K562 (cell line): ENCODE measurements around the gene EME2. TPM values are rescaled to one million over a fixed set of nuclear protein-coding genes. Genes with fewer than 3 reads are reported as not detected.
A peak's percentile ranks its signal among the peaks of the same experiment; 100 is the strongest.

Experiments
- ATAC-seq: fragments of 200-7000 bp; cut with Tn5 transposase; 3 replicates; pipeline ENCODE4 v1.9.1; 2020; ENCODE audit warnings: moderate library complexity
- BruUV-seq: library from RNA; stranded (reverse); fragments of 400-500 nt; replicated peaks from 2 replicates; lab custom pipeline; 2021; lab: Mats Ljungman, UMichigan
- CTCF ChIA-PET: fragments of 300-600 bp; formaldehyde crosslinking; extraction: SDS; loops from one replicate; lab custom pipeline; 2021; ENCODE audit warnings: low intra/inter-chr PET ratio; lab: Yijun Ruan, JAX
- POLR2A ChIA-PET: fragments of 300-600, 350-650 bp; sonication (Branson Sonifier 250); formaldehyde crosslinking; extraction: SDS; loops from one replicate; lab custom pipeline; 2021; ENCODE audit warnings: antibody characterized with exemption, inconsistent platforms; lab: Yijun Ruan, JAX
- DNase-seq, 4 experiments: peaks; one replicate each; pipeline versions ENCODE4 v3.0.0 to v3.0.0-alpha.2; 2011 to 2018; ENCODE audit warnings: low spot score in 3 of 4, mixed read lengths in 3 of 4; ENCODE audit errors: extremely low read depth in 1 of 4
- FAIRE-seq: peaks from 2 replicates; lab custom pipeline; 2011; peaks lifted over from hg19 to GRCh38; lab: Jason Lieb, UNC
- H2AFZ ChIP-seq: 2 replicates; pipeline ENCODE4 v1.6.0; 2011; ENCODE audit warnings: low read depth, low read length, control low read depth, inconsistent platforms
- H3K27ac ChIP-seq: fragments of 200-600 bp; 3 replicates; pipeline ENCODE4 v1.8.0; 2011; ENCODE audit warnings: low read depth, mild to moderate bottlenecking, control low read depth, inconsistent platforms, low read length, moderate library complexity, mixed read lengths; ENCODE audit errors: extremely low read depth
- H3K27me3 ChIP-seq, 2 experiments: fragments of 300-600 bp in 1 of 2; 2 replicates in 1 of 2; 3 replicates in 1 of 2; pipeline versions ENCODE4 v1.6.0 to v1.8.0; 2011; ENCODE audit warnings: inconsistent platforms in 2 of 2, low read length in 2 of 2, mild to moderate bottlenecking in 1 of 2, mixed read lengths in 1 of 2, moderate library complexity in 1 of 2; ENCODE audit not compliant: control insufficient read depth in 2 of 2, insufficient read depth in 2 of 2
- H3K36me3 ChIP-seq: fragments of 300-600 bp; 3 replicates; pipeline ENCODE4 v1.8.0; 2011; ENCODE audit warnings: mild to moderate bottlenecking, low read length, inconsistent platforms; ENCODE audit not compliant: control insufficient read depth, insufficient read depth
- H3K4me1 ChIP-seq, 2 experiments: fragments of 200-600 bp in 1 of 2; replicated peaks in 1 of 2; 2 replicates in 1 of 2; 3 replicates in 1 of 2; pipeline versions ENCODE4 v1.5.1 to v1.8.0; 2011; ENCODE audit warnings: inconsistent platforms in 2 of 2, low read length in 2 of 2, mild to moderate bottlenecking in 1 of 2, mixed read lengths in 1 of 2, moderate library complexity in 1 of 2; ENCODE audit not compliant: control insufficient read depth in 2 of 2, insufficient read depth in 2 of 2
- H3K4me2 ChIP-seq: 2 replicates; pipeline ENCODE4 v1.6.1; 2011; ENCODE audit warnings: low read length, control low read depth, inconsistent platforms, mixed read lengths; ENCODE audit not compliant: insufficient read depth
- H3K4me3 ChIP-seq: fragments of 200-600 bp; sonication (generic), shearing (Covaris generic); 2 replicates; pipeline ENCODE4 v1.5.1; 2016; ENCODE audit warnings: control low read depth, inconsistent platforms
- H3K79me2 ChIP-seq: fragments of 200-600 bp; 3 replicates; pipeline ENCODE4 v1.8.0; 2011; ENCODE audit warnings: low read length, inconsistent platforms; ENCODE audit not compliant: control insufficient read depth, insufficient read depth
- H3K9ac ChIP-seq, 2 experiments: 2 replicates each; pipeline versions ENCODE4 v1.6.0 to v1.6.1; 2011; ENCODE audit warnings: low read depth in 2 of 2, low read length in 2 of 2, control low read depth in 1 of 2, inconsistent platforms in 1 of 2, mild to moderate bottlenecking in 1 of 2, mixed read lengths in 1 of 2; ENCODE audit not compliant: insufficient read depth in 1 of 2
- H3K9me1 ChIP-seq: one replicate; pipeline ENCODE4 v1.6.0; 2011; ENCODE audit warnings: inconsistent platforms, mild to moderate bottlenecking, low read length, moderate library complexity; ENCODE audit not compliant: control insufficient read depth, insufficient read depth
- H3K9me3 ChIP-seq: replicated peaks from 2 replicates; pipeline ENCODE4 v1.5.1; 2011; ENCODE audit warnings: low read depth, low read length, inconsistent platforms; ENCODE audit not compliant: control insufficient read depth, insufficient read depth
- H4K20me1 ChIP-seq: replicated peaks from 2 replicates; pipeline ENCODE4 v1.6.1; 2011; ENCODE audit warnings: low read length, inconsistent platforms, mixed read lengths; ENCODE audit not compliant: control insufficient read depth, insufficient read depth
- CBX3 ChIP-seq, 2 experiments: IDR thresholded peaks; 1 replicate in 1 of 2; 2 replicates in 1 of 2; pipeline ENCODE4 v1.6.1; 2012; ENCODE audit warnings: inconsistent platforms in 2 of 2, low read length in 2 of 2, borderline replicate concordance in 1 of 2, control low read depth in 1 of 2
- EP300 ChIP-seq: IDR thresholded peaks from 2 replicates; pipeline ENCODE4 v1.6.1; 2012; ENCODE audit warnings: low read length, improper control_type of control experiment
- KDM5B ChIP-seq: fragments of 200-600 bp; sonication (generic); IDR thresholded peaks from 2 replicates; pipeline ENCODE4 v1.6.1; 2012; ENCODE audit warnings: low read depth, mild to moderate bottlenecking, moderate library complexity, low read length, control low read depth, inconsistent platforms; ENCODE audit not compliant: insufficient replicate concordance
- RBM25 ChIP-seq: fragments of 200-400 bp; formaldehyde crosslinking; IDR thresholded peaks from 2 replicates; pipeline ENCODE4 v1.6.1; 2018; ENCODE audit warnings: low read length, low read depth, moderate library complexity; ENCODE audit not compliant: severe bottlenecking
- SMARCB1 ChIP-seq: IDR thresholded peaks from 2 replicates; pipeline ENCODE4 v1.6.1; 2011; ENCODE audit warnings: improper control_type of control experiment, low read depth; ENCODE audit not compliant: insufficient read length
- SMC3 ChIP-seq: conservative IDR thresholded peaks from 2 replicates; pipeline ENCODE4 v1.6.1; 2011; ENCODE audit warnings: low read depth, low read length, improper control_type of control experiment; ENCODE audit not compliant: insufficient read depth
- TEAD2 ChIP-seq: fragments of 450-650 bp; IDR thresholded peaks from 2 replicates; pipeline ENCODE4 v1.6.1; 2016; ENCODE audit warnings: missing genetic modification characterization, control low read depth, missing compliant biosample characterization
- ZKSCAN8 ChIP-seq: fragments of 200-800 bp; sonication (Bioruptor generic); IDR thresholded peaks from 2 replicates; pipeline ENCODE4 v1.6.1; 2016; ENCODE audit warnings: missing genetic modification characterization, missing compliant biosample characterization
- ZNF232 ChIP-seq: sonication (generic); formaldehyde crosslinking; IDR thresholded peaks from 2 replicates; pipeline ENCODE4 v1.8.0; 2022; ENCODE audit warnings: mild to moderate bottlenecking, missing genetic modification reagents
- WGBS: fragments of 100-300 bp; shearing (Covaris generic); methylation state at CpG from one replicate; pipeline ENCODE4 v1.1.6; 2016; ENCODE audit warnings: low coverage, mixed read lengths; ENCODE audit not compliant: insufficient coverage; ENCODE audit errors: missing lambda C conversion rate; 5-methylcytosine and 5-hydroxymethylcytosine counted together
- in situ Hi-C: fragments of 300-500 bp; cut with MboI; formaldehyde crosslinking; loops from 4 replicates; pipeline ENCODE4 v1.15.0; 2018; ENCODE audit warnings: inconsistent platforms, mixed read lengths
- intact Hi-C: fragments of 100-400 bp; cut with micrococcal nuclease; formaldehyde crosslinking; loops from 2 replicates; pipeline ENCODE4 v1.14.2; 2022
- polyA plus RNA-seq, 8 experiments: library from polyadenylated mRNA; depleted of rRNA in 4 of 8; stranded (reverse) in 5 of 8; unstranded in 3 of 8; fragments of >200 nt; fragmentation: Nextera tagmentation in 2 of 8; fragmentation: Illumina TruSeq in 1 of 8; extraction: Ambion mirVana in 2 of 8; extraction: Trizol in 1 of 8; gene quantifications; 2 replicates each; pipeline versions ENCODE4 v1.2.1 to v1.2.3, GENCODE V29; 2011 to 2014; ENCODE audit warnings: inconsistent platforms in 1 of 8, missing spikeins in 1 of 8
- total RNA-seq, 7 experiments: library from RNA; depleted of rRNA in 6 of 7; stranded (reverse); fragments of >200 nt in 6 of 7; fragmentation: Illumina TruSeq in 2 of 7; extraction: Trizol in 2 of 7; gene quantifications; 2 replicates each; pipeline versions ENCODE4 v1.2.1 to v1.2.3, GENCODE V29; 2011 to 2021; ENCODE audit warnings: low replicate concordance in 1 of 7
- TF ChIP-seq, protein P1 (sequence below): fragments of 450-650 bp; formaldehyde crosslinking; IDR thresholded peaks from 2 replicates; pipeline ENCODE4 v1.4.0; 2020; ENCODE audit warnings: mild to moderate bottlenecking, moderate library complexity
- TF ChIP-seq, protein P2 (sequence below), 2 experiments: fragments of 450-650 bp; formaldehyde crosslinking in 1 of 2; IDR thresholded peaks; 2 replicates each; pipeline versions ENCODE4 v1.4.0 to v1.6.1; 2014 to 2020; ENCODE audit warnings: mild to moderate bottlenecking in 2 of 2, borderline replicate concordance in 1 of 2, low read depth in 1 of 2

EME2 gene
- total and polyA plus RNA-seq, 9 of the 15 experiments (the other 6 are each of a cell fraction or from before 2014, with no cell fraction given): 0.35 to 19.9 (median 3.5) TPM

DNA sequence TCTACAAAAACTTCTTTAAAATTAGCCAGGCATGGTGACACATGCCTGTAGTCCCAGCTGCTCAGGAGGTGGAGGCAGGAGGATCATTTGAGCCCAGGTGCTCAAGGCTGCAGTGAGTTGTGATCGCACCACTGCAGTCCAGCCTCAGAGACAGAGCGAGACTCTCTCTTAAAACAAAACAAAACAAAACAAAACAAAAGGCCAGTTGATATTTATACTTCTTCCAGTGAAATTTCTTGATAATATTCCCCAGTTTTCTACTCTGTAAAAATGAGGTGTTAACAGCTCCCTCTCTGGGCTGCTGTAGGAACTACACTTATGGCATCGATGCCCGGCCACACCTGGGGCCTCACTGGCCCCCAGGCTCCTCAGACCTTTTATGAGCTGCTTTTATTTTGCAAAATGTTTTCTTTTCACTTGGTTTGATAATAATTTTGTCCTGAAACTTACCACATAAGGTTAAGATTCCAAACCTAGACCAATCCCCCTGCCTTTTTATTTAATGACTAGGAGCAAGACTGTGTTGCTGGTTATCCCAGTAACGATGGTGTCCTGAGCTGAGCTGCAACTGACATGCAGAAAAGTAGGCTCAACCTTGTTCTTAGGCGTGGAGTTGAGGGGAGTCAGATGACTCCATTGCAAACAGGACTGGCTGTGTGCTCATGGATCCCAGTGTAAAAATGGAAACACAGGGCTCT, 49.0 kb upstream of the EME2 start:
- FAIRE-seq (peak; percentile 65), DNase-seq (peak; percentile 55 to 69 (median 64)), ATAC-seq (peak; percentile 89)
- WGBS: 26% methylated on average over 6 of the region's 6 CpGs
- no peak overlapping the region for H3K4me3 ChIP-seq
- no peak overlapping the region for H2AFZ ChIP-seq
- no peak overlapping the region for H3K9ac ChIP-seq
- no peaks in the 10 kb centered on the region; the same call in 1 of the 2 replicates for H4K20me1 ChIP-seq
- H3K27me3 ChIP-seq: no peaks in the 10 kb centered on the region
- CTCF ChIA-PET: no interaction called here
- H3K4me2 ChIP-seq: no peak overlapping the region
- peaks cover 9 to 26% of the 10 kb centered on the region in 2 experiments; a peak in 3 of 5 replicates for H3K4me1 ChIP-seq
- POLR2A ChIA-PET: interaction anchor here (0.6 to 1.2 kb wide), 5 partner anchors 10 to 231 kb away, joined by 3 to 11 read pairs (median 4); partner anchors contain the start of gene TELO2
- H3K79me2 ChIP-seq: peaks cover 21% of the 10 kb centered on the region
- intact Hi-C loops: no loop called here
- no peak overlapping the region for H3K27ac ChIP-seq
- H3K36me3 ChIP-seq: peaks cover 27% of the 10 kb centered on the region; the same call in 2 of the 3 replicates
- in situ Hi-C loops: no loop called here
- no TSS peak for BruUV-seq
- no peaks in the 10 kb centered on the region for H3K9me1 ChIP-seq
- H3K9me3 ChIP-seq: no peaks in the 10 kb centered on the region
- TF ChIP-seq SMARCB1: no peak
- 0 out of 2 replicates have a peak, but pooled peaks have one; percentile 37 for TF ChIP-seq SMC3
- no peak for TF ChIP-seq EP300
- no peak for TF ChIP-seq ZKSCAN8 (CRISPR knock-in tag)
- TF ChIP-seq, protein P1, sequence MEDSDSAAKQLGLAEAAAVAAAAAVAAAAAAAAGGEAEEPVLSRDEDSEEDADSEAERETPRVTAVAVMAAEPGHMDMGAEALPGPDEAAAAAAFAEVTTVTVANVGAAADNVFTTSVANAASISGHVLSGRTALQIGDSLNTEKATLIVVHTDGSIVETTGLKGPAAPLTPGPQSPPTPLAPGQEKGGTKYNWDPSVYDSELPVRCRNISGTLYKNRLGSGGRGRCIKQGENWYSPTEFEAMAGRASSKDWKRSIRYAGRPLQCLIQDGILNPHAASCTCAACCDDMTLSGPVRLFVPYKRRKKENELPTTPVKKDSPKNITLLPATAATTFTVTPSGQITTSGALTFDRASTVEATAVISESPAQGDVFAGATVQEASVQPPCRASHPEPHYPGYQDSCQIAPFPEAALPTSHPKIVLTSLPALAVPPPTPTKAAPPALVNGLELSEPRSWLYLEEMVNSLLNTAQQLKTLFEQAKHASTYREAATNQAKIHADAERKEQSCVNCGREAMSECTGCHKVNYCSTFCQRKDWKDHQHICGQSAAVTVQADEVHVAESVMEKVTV (CRISPR knock-in tag): 0 out of 2 replicates have a peak, but pooled peaks have one; percentile 19
- no peak for TF ChIP-seq KDM5B
- TF ChIP-seq TEAD2 (tag): no peak
- no peak for TF ChIP-seq CBX3 (IDR thresholded peaks at IDR 0.05; ENCODE audit: borderline replicate concordance in 1 of 2, low read length in 2 of 2)
- TF ChIP-seq RBM25: no peak
- TF ChIP-seq ZNF232: no peak
- TF ChIP-seq, protein P2, sequence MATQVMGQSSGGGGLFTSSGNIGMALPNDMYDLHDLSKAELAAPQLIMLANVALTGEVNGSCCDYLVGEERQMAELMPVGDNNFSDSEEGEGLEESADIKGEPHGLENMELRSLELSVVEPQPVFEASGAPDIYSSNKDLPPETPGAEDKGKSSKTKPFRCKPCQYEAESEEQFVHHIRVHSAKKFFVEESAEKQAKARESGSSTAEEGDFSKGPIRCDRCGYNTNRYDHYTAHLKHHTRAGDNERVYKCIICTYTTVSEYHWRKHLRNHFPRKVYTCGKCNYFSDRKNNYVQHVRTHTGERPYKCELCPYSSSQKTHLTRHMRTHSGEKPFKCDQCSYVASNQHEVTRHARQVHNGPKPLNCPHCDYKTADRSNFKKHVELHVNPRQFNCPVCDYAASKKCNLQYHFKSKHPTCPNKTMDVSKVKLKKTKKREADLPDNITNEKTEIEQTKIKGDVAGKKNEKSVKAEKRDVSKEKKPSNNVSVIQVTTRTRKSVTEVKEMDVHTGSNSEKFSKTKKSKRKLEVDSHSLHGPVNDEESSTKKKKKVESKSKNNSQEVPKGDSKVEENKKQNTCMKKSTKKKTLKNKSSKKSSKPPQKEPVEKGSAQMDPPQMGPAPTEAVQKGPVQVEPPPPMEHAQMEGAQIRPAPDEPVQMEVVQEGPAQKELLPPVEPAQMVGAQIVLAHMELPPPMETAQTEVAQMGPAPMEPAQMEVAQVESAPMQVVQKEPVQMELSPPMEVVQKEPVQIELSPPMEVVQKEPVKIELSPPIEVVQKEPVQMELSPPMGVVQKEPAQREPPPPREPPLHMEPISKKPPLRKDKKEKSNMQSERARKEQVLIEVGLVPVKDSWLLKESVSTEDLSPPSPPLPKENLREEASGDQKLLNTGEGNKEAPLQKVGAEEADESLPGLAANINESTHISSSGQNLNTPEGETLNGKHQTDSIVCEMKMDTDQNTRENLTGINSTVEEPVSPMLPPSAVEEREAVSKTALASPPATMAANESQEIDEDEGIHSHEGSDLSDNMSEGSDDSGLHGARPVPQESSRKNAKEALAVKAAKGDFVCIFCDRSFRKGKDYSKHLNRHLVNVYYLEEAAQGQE (IDR thresholded peaks at IDR 0.05; ENCODE audit: borderline replicate concordance): peak; percentile 19; the same call in 1 of the 2 replicates
- TF ChIP-seq, protein P2 (CRISPR knock-in tag; IDR thresholded peaks at IDR 0.05; ENCODE audit: low read depth): no peak
